Activated CD4-positive, alpha-beta T cell treated with anti-CD3 and anti-CD28 coated beads, Interleukin-2, Interleukin-6, amounts not matched to agents 100 ng/mL and 50 ng/mL, durations not matched to agents 16 hours and 8 hours (primary cell): ENCODE measurements around the gene ACKR3.

Experiments
- DNase-seq: peaks from one replicate; pipeline ENCODE4 v3.0.0-alpha.2; 2020

ACKR3 gene

GRCh38 chr2:236588932-236589592 lies 19.4 kb downstream of the ACKR3 start:
- DNase-seq = no peak

DNA sequence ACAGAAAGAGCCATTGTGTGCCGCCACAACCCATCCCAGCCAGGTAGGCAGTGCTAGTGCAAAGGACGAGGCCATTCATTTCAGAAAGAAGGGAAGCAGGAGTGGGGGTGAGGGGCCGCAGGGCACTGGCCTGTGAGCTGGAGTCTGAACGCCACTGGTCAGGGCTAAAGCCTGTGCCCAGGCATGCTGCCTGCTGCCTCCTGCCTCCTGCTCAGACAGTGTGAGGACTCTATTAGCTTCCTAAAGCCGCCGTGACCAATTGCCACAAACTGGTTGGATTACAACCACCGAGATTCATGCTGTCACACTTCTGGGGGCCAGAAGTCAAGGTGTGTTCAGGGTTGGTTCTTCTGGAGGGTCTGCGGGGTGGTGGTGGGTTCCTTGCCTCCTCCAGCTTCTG lies 21.2 kb downstream of the ACKR3 start:
- no peak for DNase-seq

GRCh38 chr2:236592821-236593220 lies 23.2 kb downstream of the ACKR3 start:
- no peak for DNase-seq

DNA sequence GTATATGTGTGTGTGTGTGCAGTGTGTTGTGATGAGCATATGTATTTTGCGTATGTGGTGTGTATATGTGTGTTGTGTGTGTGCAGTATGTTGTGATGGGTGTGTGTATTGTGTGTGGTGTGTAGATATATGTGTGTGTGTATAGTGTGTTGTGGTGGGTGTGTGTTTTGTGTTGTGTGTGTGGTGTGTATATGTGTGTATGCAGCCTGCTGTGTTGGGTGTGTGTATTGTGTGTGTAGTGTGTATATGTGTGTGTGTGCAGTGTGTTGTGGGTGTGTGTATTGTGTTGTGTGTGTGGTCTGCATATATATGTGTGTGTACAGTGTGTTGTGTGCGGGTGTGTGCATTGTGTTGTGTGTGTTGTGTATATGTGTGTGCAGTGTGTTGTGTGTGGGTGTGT lies 23.9 kb downstream of the ACKR3 start:
- no peak for DNase-seq

GRCh38 chr2:236593956-236594355 lies 24.3 kb downstream of the ACKR3 start:
- DNase-seq = no peak

DNA sequence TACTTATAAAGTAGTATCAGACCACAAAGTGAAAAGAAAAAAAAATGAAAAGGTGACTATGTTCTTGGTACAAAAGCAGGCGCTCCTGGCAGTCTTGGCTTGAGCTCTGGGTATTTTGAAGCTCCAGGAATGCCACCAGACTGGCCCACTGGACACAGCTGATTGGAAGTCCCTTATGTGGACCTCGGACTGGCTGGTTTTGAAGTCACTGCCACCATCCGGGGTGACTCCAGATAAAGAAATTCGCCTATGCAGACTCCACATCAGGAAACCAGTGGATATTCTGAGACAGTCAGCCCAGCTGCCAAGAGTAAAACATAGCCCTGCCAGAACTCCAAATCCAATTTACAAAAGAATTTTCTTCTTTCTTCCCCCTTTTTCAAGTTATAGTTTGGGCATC lies 28.0 kb downstream of the ACKR3 start:
- DNase-seq = no peak

- DNase-seq = no peak
Measured at GRCh38 chr2:236599059-236599458, 29.4 kb downstream of the ACKR3 start.

- no peak for DNase-seq
Measured at GRCh38 chr2:236600158-236600557, 30.5 kb downstream of the ACKR3 start.

- no peak for DNase-seq
Measured at GRCh38 chr2:236600892-236601291, 31.3 kb downstream of the ACKR3 start.

- DNase-seq = no peak
Measured at GRCh38 chr2:236601316-236602202, 31.9 kb downstream of the ACKR3 start.

DNA sequence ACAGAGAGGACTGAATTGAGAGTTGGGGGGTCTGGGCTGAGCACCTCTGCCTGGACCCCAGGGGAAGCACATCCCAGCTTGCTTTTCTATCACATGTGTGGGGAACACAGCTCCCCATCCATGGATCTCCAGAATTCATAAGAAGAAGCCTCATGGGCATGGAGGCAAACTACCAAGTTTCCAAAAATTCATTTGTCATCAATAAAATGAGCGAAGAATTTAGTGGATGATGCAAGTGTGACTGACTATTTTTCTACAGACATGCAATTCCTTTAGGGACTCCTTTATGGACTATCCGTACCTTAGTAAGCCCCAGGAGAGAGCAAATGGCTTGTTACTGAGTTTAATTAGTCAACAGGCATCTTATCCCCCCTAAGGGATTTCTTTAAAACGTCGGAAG lies 33.1 kb downstream of the ACKR3 start:
- no peak for DNase-seq

DNA sequence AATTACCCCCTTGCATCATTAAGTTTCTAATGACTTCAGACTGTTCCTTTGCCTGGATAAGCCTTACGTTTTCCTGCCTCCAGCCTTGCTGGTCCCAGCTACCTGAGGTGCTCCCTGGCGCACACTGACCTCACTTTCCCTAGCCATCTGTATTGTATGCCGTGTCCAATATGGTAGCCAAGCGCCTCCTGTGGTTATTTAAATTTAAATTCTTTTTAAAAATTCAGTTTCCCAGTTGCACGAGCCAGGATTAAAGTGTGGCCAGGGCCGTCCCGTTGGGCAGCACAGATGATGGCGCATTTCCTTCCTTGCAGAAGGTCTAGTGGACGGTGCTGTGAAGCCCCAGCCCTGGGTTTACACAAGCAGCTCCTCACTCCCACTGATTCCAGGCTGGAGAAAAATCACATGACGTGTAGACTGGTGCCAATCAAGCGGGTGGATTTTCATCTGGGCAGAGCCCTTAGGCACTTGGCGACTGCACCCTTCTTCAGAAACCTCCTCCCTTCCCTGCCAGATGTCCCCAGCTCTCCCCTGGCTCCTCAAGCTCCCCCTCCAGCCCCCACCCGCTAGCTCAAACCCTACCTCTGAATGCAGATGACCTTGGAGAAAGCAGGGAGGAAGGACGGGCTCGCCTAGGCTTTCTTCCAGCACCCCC lies 33.9 kb downstream of the ACKR3 start:
- no peak for DNase-seq

- no peak for DNase-seq
Measured at GRCh38 chr2:236604575-236605344, 35.1 kb downstream of the ACKR3 start.

DNA sequence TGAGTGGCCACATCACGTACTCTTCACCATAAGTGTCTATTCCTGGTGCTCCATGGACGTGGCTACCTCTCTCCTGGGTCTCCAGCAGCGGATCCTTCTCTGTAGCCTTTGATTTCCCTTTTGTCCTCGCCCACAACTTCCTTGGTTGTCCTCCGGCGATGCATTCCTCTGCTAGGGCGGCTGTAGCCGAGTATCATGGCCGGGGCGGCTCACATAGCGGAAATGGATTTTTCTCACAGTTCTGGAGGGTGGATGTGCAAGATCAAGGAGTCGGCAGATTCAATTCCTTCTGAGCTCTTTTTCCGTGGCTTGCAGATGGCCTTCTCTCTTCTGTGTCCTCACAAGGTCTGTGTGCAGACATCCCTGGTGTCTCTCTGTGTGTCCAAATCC lies 35.7 kb downstream of the ACKR3 start:
- DNase-seq = no peak

DNA sequence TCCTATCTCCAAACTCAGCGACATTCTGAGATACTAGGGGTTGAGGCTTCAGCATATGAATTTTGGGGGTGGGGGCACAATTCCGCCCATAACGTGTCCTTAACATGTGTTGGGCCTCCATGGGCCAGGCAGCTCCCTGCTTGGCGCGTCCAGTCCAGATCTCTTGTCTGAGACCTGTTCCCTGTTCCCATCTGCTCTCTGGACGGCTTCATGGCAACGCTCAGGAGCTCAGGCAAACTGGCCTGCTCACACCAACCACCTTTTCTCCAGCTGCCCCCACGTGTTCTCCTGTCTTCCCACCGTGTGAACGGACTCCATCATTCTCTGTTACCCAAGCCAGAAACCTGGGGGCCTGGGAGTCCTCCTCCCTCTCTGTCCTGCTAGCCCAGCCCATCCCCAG lies 36.4 kb downstream of the ACKR3 start:
- DNase-seq = no peak

DNA sequence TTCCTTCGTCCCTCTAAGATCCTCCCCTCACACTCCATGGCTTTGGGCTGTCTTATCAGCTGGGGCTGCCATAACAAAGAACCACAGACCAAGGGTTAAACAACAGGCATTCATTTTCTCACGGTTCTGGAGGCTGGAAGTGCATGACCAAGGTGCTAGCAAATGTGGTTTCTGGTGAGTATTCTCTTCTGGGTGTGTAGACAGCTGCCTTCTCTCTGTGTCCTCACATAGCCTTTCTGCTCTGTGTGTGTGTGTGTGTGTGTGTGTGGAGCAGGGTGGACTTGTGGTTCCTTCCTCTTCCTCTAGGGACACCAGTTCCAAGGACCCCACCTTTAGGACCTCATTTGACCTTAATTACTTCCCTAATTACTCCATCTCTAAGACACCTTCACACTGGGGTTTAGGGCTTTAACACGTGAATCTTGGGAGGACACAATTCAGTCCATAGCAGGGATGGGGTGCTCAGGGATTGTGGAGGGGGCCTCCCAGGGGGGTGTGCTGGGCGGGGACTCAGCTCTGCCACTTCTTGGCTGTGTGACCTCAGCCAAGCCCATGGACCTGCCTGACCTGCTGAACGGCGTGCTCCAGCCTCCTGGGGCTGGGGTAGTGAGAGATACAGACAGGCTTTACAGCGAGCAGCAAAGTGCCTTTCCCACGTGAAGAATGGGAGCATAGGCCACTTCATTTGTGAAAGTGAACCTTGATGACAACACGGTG lies 38.0 kb downstream of the ACKR3 start:
- DNase-seq = no peak

DNA sequence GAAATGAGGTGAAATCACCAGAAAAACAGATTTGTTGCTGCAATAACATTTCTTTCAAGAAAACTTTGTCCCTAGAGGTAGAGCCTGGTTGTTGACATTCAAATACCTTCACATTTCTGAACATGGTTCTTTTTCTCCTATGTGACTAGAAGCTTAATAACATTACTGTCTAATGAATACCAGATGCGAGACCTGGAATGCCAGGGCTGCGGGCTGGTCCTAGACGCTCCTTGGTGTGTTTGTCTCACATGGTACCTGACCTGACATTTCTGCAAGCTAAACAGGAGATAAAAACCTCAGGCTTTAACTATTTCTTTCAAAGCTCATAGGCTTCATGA lies 38.5 kb downstream of the ACKR3 start:
- no peak for DNase-seq

- DNase-seq = no peak
Measured at GRCh38 chr2:236608710-236609109, 39.1 kb downstream of the ACKR3 start.

- DNase-seq = no peak
Measured at GRCh38 chr2:236610991-236611821, 41.6 kb downstream of the ACKR3 start.

- DNase-seq = no peak
Measured at GRCh38 chr2:236612737-236613136, 43.1 kb downstream of the ACKR3 start.

- DNase-seq = no peak
Measured at GRCh38 chr2:236613612-236614011, 44.0 kb downstream of the ACKR3 start.

DNA sequence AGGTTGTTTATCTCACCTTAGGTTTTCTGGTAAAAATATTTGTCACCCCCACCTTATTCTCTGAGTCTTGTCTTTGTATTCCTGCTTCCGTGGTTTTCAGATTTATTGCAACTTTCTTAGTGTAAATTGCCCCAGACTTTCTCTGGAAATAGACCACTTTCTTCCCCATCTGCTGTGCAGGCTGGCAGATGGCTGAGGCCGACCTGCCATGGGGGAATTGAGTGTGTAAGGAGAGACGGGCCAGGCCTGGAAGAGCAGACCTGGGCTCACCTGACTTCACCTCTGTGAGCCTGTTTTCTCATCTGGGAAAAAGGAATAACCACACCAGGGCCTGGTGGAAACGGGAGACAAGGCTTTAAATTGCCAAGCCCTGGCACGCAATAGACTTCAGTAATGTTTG lies 44.9 kb downstream of the ACKR3 start:
- no peak for DNase-seq
